HG02938 (cell line): ENCODE results near the gene ETS1.
"Not testable (repeated sequence)": the region's sequence is repeated elsewhere in the genome, so short reads cannot be mapped to it uniquely, and the experiment has no call there.

Source experiments
- ATAC-seq: cut with Tn5 transposase; IDR thresholded peaks from one replicate; pipeline ENCODE4 v1.9.1; 2021; ENCODE audit warnings: mild to moderate bottlenecking, moderate library complexity; ENCODE audit not compliant: unreplicated experiment

The ETS1 gene

GRCh38 chr11:128448200-128448886 is 139.0 kb downstream of the ETS1 start:
- ATAC-seq = no peak

GRCh38 chr11:128447233-128447632 is 140.1 kb downstream of the ETS1 start:
- ATAC-seq = no peak

- not testable (repeated sequence) for ATAC-seq
These were observed 141.4 kb downstream of the ETS1 start for GRCh38 chr11:128445921-128446320.

- ATAC-seq = no peak
These were observed 150.2 kb downstream of the ETS1 start for GRCh38 chr11:128437136-128437535.

GRCh38 chr11:128434818-128435217 is 152.5 kb downstream of the ETS1 start:
- no peak for ATAC-seq

GRCh38 chr11:128434411-128434810 is 152.9 kb downstream of the ETS1 start:
- ATAC-seq = no peak

GRCh38 chr11:128432926-128433325 is 154.4 kb downstream of the ETS1 start:
- no peak for ATAC-seq

- ATAC-seq = no peak
These were observed 155.4 kb downstream of the ETS1 start for GRCh38 chr11:128431931-128432330.

DNA sequence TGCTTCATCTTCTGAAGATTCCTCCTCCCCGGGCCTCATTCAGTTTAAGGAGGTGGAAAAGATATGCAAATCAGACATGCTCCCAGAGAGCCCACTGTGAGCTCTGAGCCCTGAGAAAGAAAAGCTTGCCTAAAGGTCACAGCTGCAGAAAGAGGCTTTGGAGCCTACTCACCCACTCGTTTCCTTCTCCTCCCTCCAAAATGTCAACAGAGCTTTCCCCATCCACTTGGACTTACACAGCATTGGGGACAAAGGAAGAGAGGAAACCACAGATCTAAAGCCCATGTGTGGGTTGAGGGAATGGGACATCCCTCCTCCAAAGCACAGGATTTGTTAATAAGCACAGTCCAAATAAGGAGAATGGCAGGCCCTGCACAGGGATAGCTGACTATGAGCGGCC is 158.4 kb downstream of the ETS1 start:
- no peak for ATAC-seq

GRCh38 chr11:128424851-128425285 is 162.5 kb downstream of the ETS1 start:
- ATAC-seq = no peak

DNA sequence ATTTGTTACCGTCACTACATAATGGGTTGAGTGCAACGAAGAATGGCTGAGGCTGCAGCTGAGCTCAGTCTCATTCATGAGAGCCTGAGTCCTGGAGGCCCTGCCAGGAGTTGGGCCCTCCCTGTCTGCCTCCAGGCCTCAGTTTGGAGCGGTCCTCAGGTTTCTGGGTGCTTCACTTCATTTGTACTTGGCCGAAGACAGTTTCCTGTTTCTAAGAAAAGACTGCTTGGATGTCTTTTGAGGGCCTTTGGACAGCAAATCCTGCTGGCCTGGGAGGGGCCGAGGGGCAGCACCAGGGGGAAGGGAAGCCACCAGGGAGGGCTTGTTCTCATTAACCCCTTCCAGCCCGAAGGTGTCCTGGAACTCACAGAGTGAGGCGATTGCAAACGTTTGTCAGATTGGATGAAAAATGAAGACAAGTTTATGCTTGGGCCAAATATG is 163.1 kb downstream of the ETS1 start:
- no peak for ATAC-seq

DNA sequence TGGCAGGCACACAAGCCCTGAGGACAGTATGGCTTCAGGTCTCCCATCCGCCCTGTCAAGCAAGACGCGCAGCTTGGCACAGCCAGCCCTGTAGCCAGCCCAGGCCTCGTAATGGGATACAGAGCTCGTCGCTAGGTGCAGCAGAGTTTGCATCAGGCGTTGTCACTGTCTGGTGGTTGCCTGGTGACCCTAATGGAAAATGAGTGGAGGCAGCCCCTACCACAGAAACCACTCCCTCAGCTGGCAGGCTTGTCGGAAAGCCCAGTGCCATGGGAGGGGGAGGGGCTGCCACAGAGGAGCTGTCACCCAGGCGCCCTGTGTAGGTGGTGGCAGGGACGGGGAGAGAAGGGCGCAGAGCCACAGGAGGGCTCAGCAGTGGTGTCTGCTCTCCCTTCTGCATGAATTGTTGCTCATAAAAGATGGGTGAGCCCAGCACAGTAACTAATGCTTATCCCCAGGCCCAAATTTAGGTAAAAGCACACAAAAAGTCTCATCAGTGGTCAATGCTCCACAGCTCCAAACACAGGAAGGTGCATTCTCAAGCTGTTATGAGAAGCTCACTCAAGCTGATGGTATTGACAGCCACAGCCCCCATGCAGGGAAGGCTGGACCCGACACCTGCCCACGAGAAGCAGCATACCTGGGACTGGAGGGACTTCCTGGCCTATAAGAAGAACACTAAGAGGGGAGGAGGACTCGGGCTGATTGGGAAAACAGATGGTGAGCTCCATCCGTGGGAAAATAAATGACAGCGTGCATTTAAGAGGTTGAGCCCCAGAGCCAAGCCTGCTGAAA is 164.6 kb downstream of the ETS1 start:
- peak; percentile 52 for ATAC-seq

DNA sequence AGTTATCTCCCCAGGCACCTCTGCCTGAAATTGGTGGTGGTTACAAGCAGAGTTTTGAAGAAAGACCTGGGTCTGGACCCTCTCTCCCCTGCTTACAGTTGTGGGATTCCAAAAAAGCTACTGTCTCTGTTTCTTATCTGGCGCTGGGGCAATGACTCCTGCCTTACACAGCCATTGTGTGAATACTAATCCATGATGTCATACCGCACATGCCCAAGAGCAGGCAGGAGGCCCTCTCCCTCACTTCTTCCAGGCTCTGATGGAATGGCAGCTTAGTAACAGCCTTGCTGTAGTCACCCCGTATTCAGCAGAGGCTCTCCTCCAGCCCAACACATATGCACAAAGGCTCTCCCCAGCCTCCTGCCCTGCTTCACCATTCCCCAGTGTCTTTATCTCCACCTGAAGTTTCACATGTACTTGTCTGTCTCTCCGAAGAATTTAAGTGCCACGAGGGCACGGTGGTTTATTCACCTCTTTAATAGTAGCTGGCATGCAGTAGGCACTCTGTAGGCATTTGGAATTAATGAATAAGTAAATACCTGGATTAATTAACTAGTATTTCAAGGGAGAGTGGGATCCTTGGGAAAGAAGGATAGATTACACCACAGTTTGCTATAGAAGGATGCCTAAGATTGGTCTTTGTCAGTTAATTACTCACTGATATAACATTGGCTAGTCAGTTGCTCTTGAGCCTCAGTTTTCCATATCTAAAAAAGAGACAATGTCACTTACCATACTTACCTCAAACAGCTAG is 165.6 kb downstream of the ETS1 start:
- no peak for ATAC-seq

- no peak for ATAC-seq
These were observed 166.4 kb downstream of the ETS1 start for GRCh38 chr11:128420951-128421350.

GRCh38 chr11:128420265-128420664 is 167.1 kb downstream of the ETS1 start:
- ATAC-seq = no peak

- ATAC-seq = no peak
These were observed 168.2 kb downstream of the ETS1 start for GRCh38 chr11:128419012-128419767.

GRCh38 chr11:128417607-128418324 is 169.6 kb downstream of the ETS1 start:
- ATAC-seq = no peak

DNA sequence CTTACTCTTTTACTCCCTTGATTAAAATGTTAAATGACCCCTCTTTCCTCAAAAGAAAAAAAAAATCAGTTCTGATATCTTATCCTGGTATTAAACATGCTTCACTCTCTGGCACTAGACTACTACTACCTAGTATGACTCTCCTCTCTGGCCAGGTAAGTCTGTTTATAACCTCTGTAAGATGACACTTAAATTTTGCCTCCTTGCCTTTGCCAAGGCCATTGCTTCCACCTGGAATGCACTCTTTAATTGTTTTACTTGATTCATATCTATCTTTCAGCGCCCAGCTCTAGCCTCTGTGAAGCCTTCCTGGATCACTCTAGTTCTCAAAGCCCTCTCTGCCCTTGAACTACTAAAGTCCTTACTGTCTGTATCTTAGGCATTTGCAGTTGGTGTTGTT is 170.4 kb downstream of the ETS1 start:
- no peak for ATAC-seq

DNA sequence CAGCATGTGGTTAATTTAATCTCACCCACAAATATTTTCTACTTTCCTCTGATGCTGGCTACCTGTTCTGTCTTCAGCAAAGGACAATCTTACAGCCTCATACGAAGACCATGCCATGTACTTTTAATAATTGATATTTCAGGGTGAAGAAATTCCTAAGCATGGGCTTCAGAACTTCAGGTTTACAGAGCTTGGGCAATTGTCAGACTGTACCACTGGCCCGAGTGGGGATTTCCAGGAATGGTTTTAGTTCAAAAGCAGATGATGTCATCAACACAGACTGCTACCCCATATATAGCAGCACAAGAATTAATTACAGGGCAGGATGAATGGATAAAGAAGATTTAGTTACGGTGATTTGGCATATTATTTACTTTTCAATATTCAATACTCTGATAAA is 171.8 kb downstream of the ETS1 start:
- no peak for ATAC-seq
